Lung (tissue), 12 donors: ENCODE measurements around the gene DLG2. TPM values are rescaled to one million over a fixed set of nuclear protein-coding genes. Genes with fewer than 3 reads are reported as not detected.
A peak's percentile ranks its signal among the peaks of the same experiment; 100 is the strongest.
"Not testable (repeated sequence)": the region's sequence is repeated elsewhere in the genome, so short reads cannot be mapped to it uniquely, and the experiment has no call there.

Experiments used
- ATAC-seq: fragments of 200-7000 bp; cut with Tn5 transposase; one replicate; pipeline ENCODE4 v1.9.1; 2020; ENCODE audit warnings: moderate number of reproducible peaks; ENCODE audit not compliant: insufficient read depth, low FRiP score
- DNase-seq, 3 donors: peaks; one replicate each; pipeline ENCODE4 v3.0.0-alpha.2; 2013 to 2017
- H3K27ac ChIP-seq, 2 donors: one replicate each; pipeline ENCODE4 v1.5.1; 2013; ENCODE audit warnings: mild to moderate bottlenecking in 2 of 2, moderate library complexity in 2 of 2, control low read depth in 1 of 2, inconsistent platforms in 1 of 2, low read depth in 1 of 2, low read length in 1 of 2
- H3K27me3 ChIP-seq, 3 donors: one replicate each; pipeline ENCODE4 v1.5.1; 2013; ENCODE audit warnings: low read length in 2 of 3; ENCODE audit not compliant: control insufficient read depth in 3 of 3, insufficient read depth in 3 of 3
- H3K36me3 ChIP-seq, 4 donors: one replicate each; pipeline ENCODE4 v1.5.1; 2013; ENCODE audit warnings: low read length in 4 of 4, mild to moderate bottlenecking in 1 of 4, moderate library complexity in 1 of 4; ENCODE audit not compliant: control insufficient read depth in 4 of 4, insufficient read depth in 4 of 4
- H3K4me1 ChIP-seq, 5 donors: one replicate each; pipeline ENCODE4 v1.5.1; 2013; ENCODE audit warnings: low read length in 5 of 5, mild to moderate bottlenecking in 2 of 5, moderate library complexity in 1 of 5; ENCODE audit not compliant: control insufficient read depth in 5 of 5, insufficient read depth in 5 of 5
- H3K4me3 ChIP-seq: one replicate; pipeline ENCODE4 v1.5.1; 2013; ENCODE audit warnings: mild to moderate bottlenecking, control low read depth, moderate library complexity
- H3K9ac ChIP-seq, 2 donors: one replicate each; pipeline ENCODE4 v1.5.1; 2013; ENCODE audit warnings: low read length in 2 of 2, control low read depth in 1 of 2; ENCODE audit not compliant: insufficient read depth in 1 of 2
- H3K9me3 ChIP-seq, 4 donors: one replicate each; pipeline ENCODE4 v1.5.1; 2013; ENCODE audit warnings: low read length in 3 of 4, mild to moderate bottlenecking in 1 of 4, moderate library complexity in 1 of 4; ENCODE audit not compliant: control insufficient read depth in 4 of 4, insufficient read depth in 3 of 4
- CTCF ChIP-seq: IDR thresholded peaks from 2 replicates; pipeline ENCODE4 v1.5.1; 2012; ENCODE audit warnings: mild to moderate bottlenecking; ENCODE audit errors: control extremely low read depth, extremely low read depth
- WGBS, 2 donors: extraction: QIAGEN DNeasy Blood & Tissue Kit; methylation state at CpG; one replicate each; pipeline ENCODE4 v1.1.7; 2013; 5-methylcytosine and 5-hydroxymethylcytosine counted together
- polyA plus RNA-seq, 2 donors: library from polyadenylated mRNA; stranded (reverse); fragments of 200-250 nt; gene quantifications; one replicate each; pipeline ENCODE4 v1.2.1, GENCODE V29; 2013
- total RNA-seq, 2 donors: library from RNA; depleted of rRNA in 1 of 2; stranded (reverse); fragments of >200 nt in 1 of 2; gene quantifications; one replicate each; pipeline ENCODE4 v1.2.1, GENCODE V29; 2014 to 2021
- donor health status: control.
- donor health status: control.
- donor health status: Bipolar disorder and iron deficiency.
- donor health status: healthy.
- donor health status: DM: yes; HTN: yes; CAD: no.

DLG2 gene
- total and polyA plus RNA-seq, 4 donors, result 0.32 to 24.1 (median 5.4) TPM

GRCh38 chr11:84853841-84854497 lies 773.2 kb downstream of the DLG2 start:
- H3K9me3 ChIP-seq, result no peaks in the 10 kb centered on the region
- no peak for ATAC-seq

GRCh38 chr11:84847842-84848241 lies 779.3 kb downstream of the DLG2 start:
- 92 to 95% methylated on average over 4 of the region's 4 CpGs for WGBS, 2 donors
- no peak for TF ChIP-seq CTCF
- Histone ChIP-seq H3K9me3 (no peaks in the 10 kb centered on the region), H3K4me3 (no peak overlapping the region), H3K9ac (no peak overlapping the region), H3K36me3 (no peaks in the 10 kb centered on the region), H3K27me3 (no peaks in the 10 kb centered on the region), H3K27ac (no peak overlapping the region), H3K4me1 (no peaks in the 10 kb centered on the region)
- DNase-seq (no peak), ATAC-seq (no peak)

More at GRCh38 chr11:84853841-84854497, 773.2 kb downstream of the DLG2 start:
- H3K27me3 ChIP-seq, result no peaks in the 10 kb centered on the region
- H3K36me3 ChIP-seq, result no peaks in the 10 kb centered on the region
- peak in 1 of 3 donors; percentile 7 for DNase-seq
- no peak overlapping the region for H3K9ac ChIP-seq
- 73 to 91% methylated on average over 1 of the region's 1 CpG for WGBS, 2 donors
- H3K4me3 ChIP-seq, result no peak overlapping the region
- no peak for TF ChIP-seq CTCF
- peaks cover 0 to 11% (median 0%) of the 10 kb centered on the region in 5 donors for H3K4me1 ChIP-seq
- no peak overlapping the region for H3K27ac ChIP-seq

GRCh38 chr11:84840201-84840600 lies 786.9 kb downstream of the DLG2 start:
- H3K9ac ChIP-seq, H3K9me3 ChIP-seq, H3K4me3 ChIP-seq, DNase-seq, H3K36me3 ChIP-seq, H3K4me1 ChIP-seq, ATAC-seq, H3K27me3 ChIP-seq, H3K27ac ChIP-seq: not testable (repeated sequence)
- WGBS, 2 donors, result 74 to 90% methylated on average over 1 of the region's 1 CpG

- DNase-seq (no peak), ATAC-seq (no peak)
- WGBS, 2 donors, result 87 to 88% methylated on average over 3 of the region's 3 CpGs
- Histone ChIP-seq H3K4me1 (no peaks in the 10 kb centered on the region), H3K36me3 (no peaks in the 10 kb centered on the region), H3K9me3 (no peaks in the 10 kb centered on the region), H3K9ac (no peak overlapping the region), H3K27me3 (no peaks in the 10 kb centered on the region), H3K4me3 (no peak overlapping the region), H3K27ac (no peak overlapping the region)
- TF ChIP-seq CTCF, result no peak
Observed at GRCh38 chr11:84837402-84838069, 789.6 kb downstream of the DLG2 start.
